Body of pancreas (tissue), 4 donors: ENCODE measurements around the gene SLF2. TPM values are rescaled to one million over a fixed set of nuclear protein-coding genes. Genes with fewer than 3 reads are reported as not detected.

ENCODE experiments used
- ATAC-seq: fragments of 150-250 bp; one replicate; pipeline ENCODE4 v1.9.1; 2016
- DNase-seq, 4 donors: peaks; one replicate each; pipeline ENCODE4 v3.0.0-alpha.2; 2019
- H3K27ac ChIP-seq, 4 donors: fragments of 200-600 bp; sonication (generic); 1 replicate in 3 of 4; 2 replicates in 1 of 4; pipeline versions ENCODE4 v1.5.1 to v1.6.1; 2016 to 2019; ENCODE audit warnings: mild to moderate bottlenecking in 1 of 4, mixed read lengths in 1 of 4, moderate library complexity in 1 of 4
- H3K27me3 ChIP-seq, 2 donors: fragments of 200-600 bp; sonication (generic); one replicate each; pipeline ENCODE4 v1.6.0; 2016; ENCODE audit warnings: mild to moderate bottlenecking in 1 of 2
- H3K36me3 ChIP-seq, 2 donors: fragments of 200-600 bp; sonication (generic); replicated peaks in 1 of 2; 2 replicates each; pipeline ENCODE4 v1.5.1; 2016; ENCODE audit warnings: low read depth in 2 of 2; ENCODE audit not compliant: insufficient read depth in 1 of 2
- H3K4me1 ChIP-seq: fragments of 200-600 bp; sonication (generic); one replicate; pipeline ENCODE4 v1.6.0; 2016
- H3K4me3 ChIP-seq, 2 donors: fragments of 200-600 bp; sonication (generic); 1 replicate in 1 of 2; 2 replicates in 1 of 2; pipeline ENCODE4 v1.5.1; 2016 to 2019
- H3K9me3 ChIP-seq, 3 donors: fragments of 200-600 bp; sonication (generic); 1 replicate in 2 of 3; 2 replicates in 1 of 3; pipeline ENCODE4 v1.5.1; 2016
- POLR2A ChIP-seq, 3 donors: fragments of 450-650 bp; IDR thresholded peaks; one replicate each; pipeline ENCODE4 v1.6.1; 2016; ENCODE audit warnings: antibody characterized with exemption in 3 of 3, mild to moderate bottlenecking in 2 of 3
- WGBS, 2 donors: methylation state at CpG; one replicate each; pipeline ENCODE4 v1.1.5; 2017; 5-methylcytosine and 5-hydroxymethylcytosine counted together
- intact Hi-C: fragments of 100-400 bp; cut with DNase I; formaldehyde crosslinking; loops from one replicate; pipeline ENCODE4 v1.15.1; 2023
- total RNA-seq, 2 donors: library from RNA; depleted of rRNA; stranded (reverse); fragments of >200 nt; gene quantifications; one replicate each; pipeline ENCODE4 v1.1.0, GENCODE V29; 2016
- TF ChIP-seq, protein P1 (sequence below), 7 experiments: fragments of 450-650 bp in 4 of 7; fragments of 200-600 bp in 3 of 7; sonication (generic) in 3 of 7; IDR thresholded peaks; one replicate each; pipeline ENCODE4 v1.5.1; 2016 to 2019; ENCODE audit warnings: antibody characterized with exemption in 7 of 7

The SLF2 gene
- total RNA-seq, 2 donors from 2014 or later, result 16.2 to 26.7 TPM

DNA sequence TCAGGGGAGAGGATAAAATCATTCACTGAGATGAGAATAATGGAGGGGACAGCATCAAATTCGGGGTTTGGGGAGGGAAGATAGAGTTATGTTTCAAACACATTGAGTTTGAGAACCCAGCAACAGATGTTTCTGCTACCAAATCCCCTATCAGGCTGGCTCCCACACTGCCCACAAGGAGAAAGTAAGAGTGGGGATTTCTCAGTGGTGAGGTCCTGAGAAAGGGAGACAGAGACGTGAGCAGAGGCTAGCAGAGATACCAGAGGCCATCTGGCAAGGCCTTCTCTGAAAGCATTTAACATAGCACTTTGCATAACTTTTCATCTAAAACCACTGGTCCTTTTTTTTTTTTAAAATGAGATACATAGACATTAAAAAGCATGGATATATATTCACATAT lies 7.8 kb upstream of the SLF2 start:
- no peak for TF ChIP-seq POLR2A (IDR thresholded peaks at IDR 0.05)
- TF ChIP-seq, protein P1, sequence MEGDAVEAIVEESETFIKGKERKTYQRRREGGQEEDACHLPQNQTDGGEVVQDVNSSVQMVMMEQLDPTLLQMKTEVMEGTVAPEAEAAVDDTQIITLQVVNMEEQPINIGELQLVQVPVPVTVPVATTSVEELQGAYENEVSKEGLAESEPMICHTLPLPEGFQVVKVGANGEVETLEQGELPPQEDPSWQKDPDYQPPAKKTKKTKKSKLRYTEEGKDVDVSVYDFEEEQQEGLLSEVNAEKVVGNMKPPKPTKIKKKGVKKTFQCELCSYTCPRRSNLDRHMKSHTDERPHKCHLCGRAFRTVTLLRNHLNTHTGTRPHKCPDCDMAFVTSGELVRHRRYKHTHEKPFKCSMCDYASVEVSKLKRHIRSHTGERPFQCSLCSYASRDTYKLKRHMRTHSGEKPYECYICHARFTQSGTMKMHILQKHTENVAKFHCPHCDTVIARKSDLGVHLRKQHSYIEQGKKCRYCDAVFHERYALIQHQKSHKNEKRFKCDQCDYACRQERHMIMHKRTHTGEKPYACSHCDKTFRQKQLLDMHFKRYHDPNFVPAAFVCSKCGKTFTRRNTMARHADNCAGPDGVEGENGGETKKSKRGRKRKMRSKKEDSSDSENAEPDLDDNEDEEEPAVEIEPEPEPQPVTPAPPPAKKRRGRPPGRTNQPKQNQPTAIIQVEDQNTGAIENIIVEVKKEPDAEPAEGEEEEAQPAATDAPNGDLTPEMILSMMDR (IDR thresholded peaks at IDR 0.05), result no peak
- Histone ChIP-seq H3K36me3 (no peaks in the 10 kb centered on the region), H3K4me3 (no peak overlapping the region), H3K9me3 (no peaks in the 10 kb centered on the region), H3K27me3 (no peaks in the 10 kb centered on the region), H3K27ac (no peak overlapping the region), H3K4me1 (no peaks in the 10 kb centered on the region)
- intact Hi-C loops, result no loop called here
- no peak for DNase-seq
- 63 to 69% methylated on average over 2 of the region's 2 CpGs for WGBS, 2 donors
- no peak for ATAC-seq

DNA sequence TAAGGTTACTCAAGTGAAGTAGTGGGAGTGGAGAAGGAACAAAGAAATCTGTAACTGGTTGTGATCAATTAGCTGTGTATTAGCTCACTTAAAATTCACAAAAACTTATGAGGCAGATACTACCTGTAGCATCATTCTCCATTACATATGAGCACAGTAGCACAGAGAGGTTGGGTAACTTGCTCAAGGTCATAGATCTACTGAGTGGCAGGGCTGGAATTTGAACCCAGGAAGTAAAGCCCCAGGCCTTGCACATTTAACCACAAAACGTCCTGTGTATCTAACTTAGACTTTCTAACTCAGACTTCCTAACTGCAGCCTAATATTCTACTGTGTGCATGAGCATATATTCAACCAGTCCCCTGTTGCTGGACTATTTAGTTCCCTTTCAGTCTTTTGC lies 5.6 kb upstream of the SLF2 start:
- TF ChIP-seq, protein P1 (IDR thresholded peaks at IDR 0.05), result no peak
- TF ChIP-seq POLR2A (IDR thresholded peaks at IDR 0.05), result no peak
- no peaks in the 10 kb centered on the region for H3K9me3 ChIP-seq
- H3K27me3 ChIP-seq, result no peaks in the 10 kb centered on the region
- intact Hi-C loops, result no loop called here
- no peaks in the 10 kb centered on the region for H3K36me3 ChIP-seq
- H3K4me1 ChIP-seq, result peaks cover 10% of the 10 kb centered on the region
- no peak for DNase-seq
- H3K4me3 ChIP-seq, result no peak overlapping the region
- no peak for ATAC-seq
- no peak overlapping the region for H3K27ac ChIP-seq
- WGBS, 2 donors, result 7% methylated on average over 1 of the region's 1 CpG

DNA sequence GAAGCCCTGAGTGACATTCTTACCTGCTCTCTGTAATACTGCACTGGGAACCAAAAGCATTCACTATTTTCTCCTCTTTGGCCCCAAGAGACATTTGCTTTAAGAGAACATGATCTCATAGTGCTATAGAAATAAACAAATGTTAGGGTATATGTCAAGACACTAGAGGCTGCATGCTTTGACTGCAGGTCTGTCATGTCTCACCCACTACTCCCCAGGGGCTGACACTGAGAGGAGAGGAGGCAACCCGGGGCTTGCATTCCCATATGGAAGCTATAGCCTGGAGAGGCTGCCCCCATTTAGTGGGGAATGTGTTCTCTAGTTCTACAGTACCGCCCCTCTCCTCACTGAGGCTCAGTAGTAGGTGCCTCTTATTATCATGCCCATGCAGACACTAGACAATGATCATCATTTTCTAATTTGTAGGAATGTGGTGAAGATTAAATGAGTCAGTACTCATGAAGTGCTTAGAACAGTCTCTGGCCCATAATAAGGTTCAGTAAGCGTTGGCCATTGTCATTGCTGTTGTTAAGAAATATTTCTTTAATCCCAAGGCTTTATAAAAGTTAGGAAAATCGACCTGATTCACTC lies 4.9 kb upstream of the SLF2 start:
- intact Hi-C loops, result no loop called here
- Histone ChIP-seq H3K36me3 (no peaks in the 10 kb centered on the region), H3K4me1 (peaks cover 10% of the 10 kb centered on the region), H3K27me3 (no peaks in the 10 kb centered on the region), H3K4me3 (no peak overlapping the region), H3K27ac (no peak overlapping the region), H3K9me3 (no peaks in the 10 kb centered on the region)
- WGBS, 2 donors, result 66 to 68% methylated on average over 4 of the region's 4 CpGs
- ATAC-seq, result no peak
- no peak for TF ChIP-seq POLR2A (IDR thresholded peaks at IDR 0.05)
- TF ChIP-seq, protein P1 (IDR thresholded peaks at IDR 0.05), result no peak
- DNase-seq, result no peak

DNA sequence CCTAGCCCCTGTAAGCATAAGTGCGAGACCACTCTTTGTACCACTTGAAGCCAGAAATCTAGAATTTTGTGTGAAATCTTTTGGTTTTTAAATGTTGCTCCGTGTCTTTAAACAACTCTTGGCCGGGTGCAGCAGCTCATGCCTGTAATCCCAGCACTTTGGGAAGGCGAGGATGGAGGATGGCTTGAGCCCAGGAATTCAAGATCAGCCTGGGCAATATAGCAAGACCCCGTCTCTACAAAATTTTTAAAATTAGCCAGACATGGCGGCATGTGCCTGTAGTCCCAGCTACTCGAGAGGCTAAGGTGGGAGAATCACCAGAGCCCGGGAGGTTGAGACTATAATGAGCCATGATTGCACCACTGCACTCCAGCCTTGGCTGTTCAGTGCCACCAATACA lies 4.4 kb upstream of the SLF2 start:
- Histone ChIP-seq H3K4me3 (no peak overlapping the region), H3K4me1 (peaks cover 10% of the 10 kb centered on the region), H3K27me3 (no peaks in the 10 kb centered on the region), H3K9me3 (no peaks in the 10 kb centered on the region), H3K36me3 (no peaks in the 10 kb centered on the region), H3K27ac (no peak overlapping the region)
- DNase-seq (no peak), ATAC-seq (no peak)
- TF ChIP-seq, protein P1 (IDR thresholded peaks at IDR 0.05), result no peak
- TF ChIP-seq POLR2A (IDR thresholded peaks at IDR 0.05), result no peak
- WGBS, 2 donors, result 73 to 84% methylated on average over 8 of the region's 8 CpGs
- intact Hi-C loops, result no loop called here
